ENCODE data around the gene NANOS3. TPM values are rescaled to one million over a fixed set of nuclear protein-coding genes. Genes with fewer than 3 reads are reported as not detected.

Gene NANOS3
- total RNA-seq, 1 donor from 2014 or later: 0.68 TPM

GRCh38 chr19:13865571-13866462 lies 11.1 kb upstream of the NANOS3 start:
- Histone ChIP-seq H3K27me3 (ENCODE audit: low read depth) (no peaks in the 10 kb centered on the region), H3K4me1 (peaks cover 33% of the 10 kb centered on the region), H3K27ac (peak overlapping the region; percentile 67), H3K4me3 (peak overlapping the region; percentile 68), H3K36me3 (no peaks in the 10 kb centered on the region), H3K9me3 (no peaks in the 10 kb centered on the region)
- TF ChIP-seq CTCF (IDR thresholded peaks at IDR 0.05): no peak
- DNase-seq (no peak), ATAC-seq (no peak)
- intact Hi-C loops (cut with DNase I): loop anchor here (10.0 kb wide), 1 partner anchor 81 kb away; no protein-coding TSS in a partner anchor

GRCh38 chr19:13866463-13867046 lies 10.4 kb upstream of the NANOS3 start:
- Histone ChIP-seq H3K27me3 (ENCODE audit: low read depth) (no peaks in the 10 kb centered on the region), H3K4me3 (peak overlapping the region; percentile 68), H3K4me1 (peaks cover 25% of the 10 kb centered on the region), H3K27ac (no peak overlapping the region), H3K9me3 (no peaks in the 10 kb centered on the region), H3K36me3 (no peaks in the 10 kb centered on the region)
- TF ChIP-seq CTCF (IDR thresholded peaks at IDR 0.05): no peak
- ATAC-seq (no peak), DNase-seq (no peak)
- intact Hi-C loops (cut with DNase I): loop anchor here (10.0 kb wide), 1 partner anchor 82 kb away; no protein-coding TSS in a partner anchor

GRCh38 chr19:13868663-13869062 lies 8.3 kb upstream of the NANOS3 start:
- Histone ChIP-seq H3K27ac (no peak overlapping the region), H3K36me3 (no peaks in the 10 kb centered on the region), H3K9me3 (no peaks in the 10 kb centered on the region), H3K4me1 (peaks cover 12% of the 10 kb centered on the region), H3K4me3 (no peak overlapping the region), H3K27me3 (ENCODE audit: low read depth) (no peaks in the 10 kb centered on the region)
- ATAC-seq (no peak), DNase-seq (no peak)
- intact Hi-C loops (cut with DNase I): loop anchor here (10.0 kb wide), 1 partner anchor 84 kb away; no protein-coding TSS in a partner anchor
- no peak for TF ChIP-seq CTCF (IDR thresholded peaks at IDR 0.05)

- DNase-seq: no peak
These were observed 7.7 kb upstream of the NANOS3 start for GRCh38 chr19:13869281-13869680.

GRCh38 chr19:13870873-13871272 lies 6.1 kb upstream of the NANOS3 start:
- no peaks in the 10 kb centered on the region for H3K27me3 ChIP-seq (ENCODE audit: low read depth)
- H3K27ac ChIP-seq: no peak overlapping the region
- no peak overlapping the region for H3K4me3 ChIP-seq
- no peaks in the 10 kb centered on the region for H3K36me3 ChIP-seq
- DNase-seq (no peak), ATAC-seq (no peak)
- no peaks in the 10 kb centered on the region for H3K9me3 ChIP-seq
- intact Hi-C loops (cut with DNase I): no loop called here
- TF ChIP-seq CTCF (IDR thresholded peaks at IDR 0.05): no peak
- H3K4me1 ChIP-seq: no peaks in the 10 kb centered on the region

More at GRCh38 chr19:13869281-13869680, 7.7 kb upstream of the NANOS3 start:
- TF ChIP-seq CTCF (IDR thresholded peaks at IDR 0.05): no peak
- intact Hi-C loops (cut with DNase I): loop anchor here (10.0 kb wide), 1 partner anchor 84 kb away; no protein-coding TSS in a partner anchor
- H3K36me3 ChIP-seq: no peaks in the 10 kb centered on the region
- no peaks in the 10 kb centered on the region for H3K9me3 ChIP-seq
- no peak overlapping the region for H3K27ac ChIP-seq
- H3K27me3 ChIP-seq (ENCODE audit: low read depth): no peaks in the 10 kb centered on the region
- peaks cover 6% of the 10 kb centered on the region for H3K4me1 ChIP-seq
- no peak overlapping the region for H3K4me3 ChIP-seq
- no peak for ATAC-seq

All from lower lobe of right lung (tissue), 2 donors.